Skin epidermis (tissue), 12 donors: ENCODE results near the gene SOX6.

Experiments
- H3K27ac ChIP-seq, 21 experiments: fragments of 200-600 bp; sonication (generic) in 11 of 21; one replicate each; pipeline ENCODE4 v1.5.0; 2020; ENCODE audit warnings: mild to moderate bottlenecking in 3 of 21, inconsistent platforms in 2 of 21, moderate library complexity in 2 of 21
- H3K4me3 ChIP-seq, 7 experiments: fragments of 200-600 bp; sonication (generic) in 2 of 7; one replicate each; pipeline ENCODE4 v1.5.0; 2020; ENCODE audit warnings: inconsistent platforms in 2 of 7, mild to moderate bottlenecking in 2 of 7, moderate library complexity in 1 of 7

SOX6 gene

DNA sequence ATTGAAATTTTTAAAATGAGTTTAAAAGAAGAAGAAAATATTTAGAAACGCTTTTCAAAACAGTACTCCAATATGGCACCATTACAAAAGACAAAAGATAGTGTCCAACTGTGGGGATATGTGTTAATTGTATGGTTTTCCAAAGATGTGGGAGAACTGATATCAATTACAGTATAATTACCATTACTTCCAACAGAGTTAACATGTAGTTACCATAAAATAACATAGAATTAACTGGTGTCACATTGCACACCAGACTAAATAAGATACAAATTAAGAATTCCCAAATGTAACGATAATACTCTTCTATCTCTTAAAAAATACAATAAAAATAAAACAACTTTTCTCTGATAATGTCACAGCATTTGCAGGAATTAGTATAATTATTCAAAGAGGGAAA lies 329.5 kb downstream of the SOX6 start:
- Histone ChIP-seq H3K27ac (no peak overlapping the region), H3K4me3 (no peak overlapping the region)

DNA sequence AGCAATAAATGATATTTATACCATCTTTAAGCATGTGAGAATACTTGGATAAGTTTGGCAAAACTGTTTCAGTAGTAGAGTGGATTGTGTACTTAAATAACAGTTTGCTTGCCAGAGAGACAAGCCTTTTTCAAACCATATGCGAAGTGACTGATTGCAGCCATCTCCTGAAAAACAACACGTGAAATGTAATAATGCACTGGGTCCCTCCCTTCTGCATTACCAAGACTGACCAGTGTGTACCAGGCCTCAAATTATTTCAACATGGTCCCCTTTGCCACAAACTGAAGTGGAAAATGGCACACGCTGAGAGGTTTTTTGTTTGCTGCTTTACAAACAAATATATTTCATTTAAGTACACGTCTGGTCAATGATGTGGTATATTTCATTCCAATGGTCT lies 337.4 kb downstream of the SOX6 start:
- no peak overlapping the region for H3K27ac ChIP-seq

GRCh38 chr11:16016468-16016829 lies 339.9 kb downstream of the SOX6 start:
- H3K27ac ChIP-seq = no peak overlapping the region

More for the DNA sequence above, 337.4 kb downstream of the SOX6 start:
- H3K4me3 ChIP-seq = no peak overlapping the region

GRCh38 chr11:16015741-16016467 lies 340.4 kb downstream of the SOX6 start:
- Histone ChIP-seq H3K4me3 (no peak overlapping the region), H3K27ac (no peak overlapping the region)

More at GRCh38 chr11:16016468-16016829, 339.9 kb downstream of the SOX6 start:
- H3K4me3 ChIP-seq = no peak overlapping the region

DNA sequence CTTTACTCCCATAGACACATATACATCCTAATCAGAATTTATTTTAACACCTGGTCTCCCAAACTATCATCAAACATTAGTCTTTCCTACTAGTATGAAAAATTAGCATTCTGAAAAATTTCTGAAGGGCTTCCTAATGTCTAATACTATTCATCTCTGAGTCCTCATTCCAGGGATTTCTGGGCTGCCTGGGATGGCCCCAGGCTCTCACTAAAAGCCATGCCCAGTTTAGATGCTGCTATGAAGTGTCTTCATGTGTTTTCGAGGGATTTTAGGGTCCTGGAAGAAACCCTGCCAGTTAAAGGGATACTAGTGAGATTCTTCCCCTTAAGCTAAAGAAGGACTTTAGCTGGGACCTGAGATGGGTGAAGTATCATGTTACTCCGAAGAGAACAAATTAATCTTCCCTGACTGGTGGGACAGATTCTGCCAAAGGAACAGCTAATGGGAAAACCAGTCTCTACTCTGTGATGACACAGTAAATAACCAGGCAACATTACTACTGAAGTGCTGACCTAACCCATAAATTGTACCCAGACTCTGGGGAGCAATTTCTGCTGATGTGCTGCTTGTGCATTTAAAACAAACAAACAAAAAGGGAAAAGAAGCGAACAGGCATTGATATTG lies 342.6 kb downstream of the SOX6 start:
- Histone ChIP-seq H3K4me3 (no peak overlapping the region), H3K27ac (no peak overlapping the region)

DNA sequence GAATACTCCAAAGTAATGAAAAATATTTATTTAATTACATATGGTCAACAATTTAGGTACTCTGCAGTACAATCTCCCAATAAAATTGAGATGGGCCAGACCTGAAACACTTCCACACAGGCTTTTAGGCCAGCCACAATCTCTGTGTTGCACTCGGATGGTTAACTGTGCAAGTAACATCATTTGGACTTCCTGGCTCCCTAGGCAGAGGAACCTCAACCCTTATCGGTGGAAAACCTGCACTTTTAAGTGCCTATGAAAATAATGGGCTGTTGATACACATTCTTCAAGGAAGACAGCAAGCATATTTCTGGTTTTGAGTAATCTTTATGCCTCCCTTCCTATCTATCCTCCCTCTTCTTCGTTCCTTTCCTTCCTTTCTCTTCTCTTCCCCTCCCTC lies 343.1 kb downstream of the SOX6 start:
- Histone ChIP-seq H3K4me3 (no peak overlapping the region), H3K27ac (no peak overlapping the region)

- no peak overlapping the region for H3K27ac ChIP-seq
- H3K4me3 ChIP-seq = no peak overlapping the region
Measured at GRCh38 chr11:16012125-16012751, 344.1 kb downstream of the SOX6 start.

- Histone ChIP-seq H3K27ac (no peak overlapping the region), H3K4me3 (no peak overlapping the region)
Measured at GRCh38 chr11:16011396-16011795, 344.9 kb downstream of the SOX6 start.

- Histone ChIP-seq H3K4me3 (no peak overlapping the region), H3K27ac (no peak overlapping the region)
Measured at GRCh38 chr11:16009021-16009420, 347.3 kb downstream of the SOX6 start.

DNA sequence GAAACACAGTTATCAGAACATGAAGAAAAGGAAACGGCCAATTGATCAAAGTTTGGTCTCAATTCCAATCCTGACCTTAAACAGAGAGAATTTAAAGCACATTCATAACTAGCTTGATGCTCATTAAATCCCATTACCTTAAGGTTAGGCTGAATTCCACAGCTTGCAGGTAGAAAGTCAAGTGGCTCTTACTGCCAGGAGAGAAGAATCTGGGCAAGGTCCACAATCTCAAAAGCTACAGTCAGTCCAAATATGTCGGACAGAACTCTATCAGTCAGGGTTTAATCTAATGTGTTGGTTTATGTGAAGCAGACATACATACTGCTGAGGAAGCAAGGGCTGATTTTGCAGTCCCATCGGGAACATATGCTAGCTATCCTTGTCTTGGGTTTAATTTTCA lies 348.8 kb downstream of the SOX6 start:
- no peak overlapping the region for H3K27ac ChIP-seq
- no peak overlapping the region for H3K4me3 ChIP-seq

- H3K4me3 ChIP-seq = no peak overlapping the region
- H3K27ac ChIP-seq = no peak overlapping the region
Measured at GRCh38 chr11:16002942-16003341, 353.4 kb downstream of the SOX6 start.

GRCh38 chr11:16001899-16002426 lies 354.4 kb downstream of the SOX6 start:
- H3K4me3 ChIP-seq = no peak overlapping the region
- H3K27ac ChIP-seq = peak overlapping the region in 2 of 21 experiments; percentile 17 to 44

- Histone ChIP-seq H3K4me3 (no peak overlapping the region), H3K27ac (peak overlapping the region in 1 of 21 experiments; percentile 26)
Measured at GRCh38 chr11:16001044-16001568, 355.2 kb downstream of the SOX6 start.

DNA sequence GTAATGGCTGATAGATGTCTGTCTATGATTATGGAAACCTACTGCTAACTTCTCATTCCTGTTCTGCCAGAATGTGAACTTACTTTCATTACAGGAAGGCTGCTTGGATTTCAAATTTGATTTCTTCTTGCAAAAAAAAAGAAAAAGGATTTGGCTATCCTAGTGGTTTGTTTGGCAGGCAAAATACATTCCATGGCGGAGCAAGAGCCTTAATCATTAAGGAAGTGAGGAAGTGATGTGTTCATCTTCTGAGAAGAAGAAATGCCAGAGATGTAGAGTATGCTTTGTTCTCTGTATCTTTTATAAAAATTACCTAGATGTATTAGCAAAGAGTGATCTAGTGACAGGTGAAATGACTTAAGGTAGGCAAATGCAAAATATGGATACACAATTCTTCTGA lies 356.3 kb downstream of the SOX6 start:
- H3K4me3 ChIP-seq = no peak overlapping the region
- H3K27ac ChIP-seq = no peak overlapping the region

GRCh38 chr11:15993345-15993744 lies 363.0 kb downstream of the SOX6 start:
- no peak overlapping the region for H3K27ac ChIP-seq

GRCh38 chr11:15991215-15991614 lies 365.1 kb downstream of the SOX6 start:
- H3K4me3 ChIP-seq = no peak overlapping the region
- H3K27ac ChIP-seq = no peak overlapping the region

More at GRCh38 chr11:15993345-15993744, 363.0 kb downstream of the SOX6 start:
- no peak overlapping the region for H3K4me3 ChIP-seq

GRCh38 chr11:15989685-15990084 lies 366.7 kb downstream of the SOX6 start:
- Histone ChIP-seq H3K27ac (no peak overlapping the region), H3K4me3 (no peak overlapping the region)

DNA sequence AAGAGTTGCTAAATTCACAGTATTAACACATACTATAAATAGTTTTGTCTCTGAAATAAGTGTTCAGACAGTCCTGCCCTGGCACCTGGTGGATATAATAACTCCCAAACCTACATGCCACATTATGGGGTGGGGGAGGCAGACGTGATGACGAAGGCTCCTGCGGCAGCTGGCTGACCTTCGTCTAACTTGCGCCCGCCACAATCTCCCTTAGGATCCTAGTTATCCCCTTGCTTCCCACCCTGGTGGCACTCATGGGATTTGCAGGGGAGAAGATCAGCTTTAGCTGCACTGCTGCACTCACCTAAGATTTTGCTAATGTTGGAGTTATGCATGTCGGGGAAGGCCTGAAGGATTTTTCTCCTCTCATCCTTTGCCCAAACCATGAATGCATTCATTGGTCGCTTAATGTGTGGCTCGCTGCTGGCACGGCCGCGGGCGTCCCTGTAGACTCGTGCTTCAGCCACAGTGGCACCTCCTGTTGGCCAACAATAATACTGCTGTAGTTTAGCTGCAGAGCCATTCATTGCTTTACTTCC lies 367.6 kb downstream of the SOX6 start:
- Histone ChIP-seq H3K27ac (no peak overlapping the region), H3K4me3 (no peak overlapping the region)

GRCh38 chr11:15988016-15988550 lies 368.3 kb downstream of the SOX6 start:
- Histone ChIP-seq H3K27ac (no peak overlapping the region), H3K4me3 (no peak overlapping the region)

GRCh38 chr11:15987046-15987445 lies 369.3 kb downstream of the SOX6 start:
- H3K4me3 ChIP-seq = no peak overlapping the region

More at GRCh38 chr11:15987046-15987445, 369.3 kb downstream of the SOX6 start:
- H3K27ac ChIP-seq = no peak overlapping the region
